Mesenchymal stem cell (in vitro differentiated cells and primary cell): ENCODE results near the gene CAMK2D. TPM values are rescaled to one million over a fixed set of nuclear protein-coding genes. Genes with fewer than 3 reads are reported as not detected.

Experiments
- DNase-seq: peaks from one replicate; pipeline ENCODE4 v3.0.0-alpha.2; 2013
- H2AFZ ChIP-seq: one replicate; pipeline ENCODE4 v1.6.1; 2013; ENCODE audit warnings: low read depth, mild to moderate bottlenecking, control low read depth, inconsistent platforms, low read length, moderate library complexity
- H2AK5ac ChIP-seq: 2 replicates; pipeline ENCODE4 v1.6.1; 2013; ENCODE audit warnings: low read length, moderate library complexity, mild to moderate bottlenecking, inconsistent platforms; ENCODE audit not compliant: severe bottlenecking
- H2BK120ac ChIP-seq: one replicate; pipeline ENCODE4 v1.6.1; 2013; ENCODE audit warnings: low read depth, mild to moderate bottlenecking, inconsistent platforms, low read length, moderate library complexity
- H2BK12ac ChIP-seq, 2 experiments: one replicate each; pipeline ENCODE4 v1.6.1; 2013; ENCODE audit warnings: inconsistent platforms in 2 of 2, low read length in 2 of 2, mild to moderate bottlenecking in 2 of 2, moderate library complexity in 2 of 2, control low read depth in 1 of 2
- H2BK15ac ChIP-seq: one replicate; pipeline ENCODE4 v1.6.1; 2013; ENCODE audit warnings: mild to moderate bottlenecking, low read depth, inconsistent platforms; ENCODE audit not compliant: poor library complexity, severe bottlenecking
- H2BK5ac ChIP-seq: 2 replicates; pipeline ENCODE4 v1.6.1; 2013; ENCODE audit warnings: low read depth, mild to moderate bottlenecking, low read length, control low read depth, inconsistent platforms; ENCODE audit not compliant: poor library complexity, severe bottlenecking
- H3K14ac ChIP-seq, 2 experiments: one replicate each; pipeline ENCODE4 v1.6.1; 2013; ENCODE audit warnings: inconsistent platforms in 2 of 2, low read length in 2 of 2, control low read depth in 1 of 2, mild to moderate bottlenecking in 1 of 2, moderate library complexity in 1 of 2
- H3K18ac ChIP-seq, 2 experiments: one replicate each; pipeline ENCODE4 v1.6.1; 2013; ENCODE audit warnings: inconsistent platforms in 2 of 2, low read length in 2 of 2, control low read depth in 1 of 2, low read depth in 1 of 2, mild to moderate bottlenecking in 1 of 2
- H3K23ac ChIP-seq, 2 experiments: one replicate each; pipeline ENCODE4 v1.6.1; 2013; ENCODE audit warnings: inconsistent platforms in 2 of 2, low read length in 2 of 2, mild to moderate bottlenecking in 2 of 2, moderate library complexity in 2 of 2, control low read depth in 1 of 2
- H3K27ac ChIP-seq: 2 replicates; pipeline ENCODE4 v1.5.1; 2013; ENCODE audit warnings: mild to moderate bottlenecking, moderate library complexity, low read length, control low read depth, inconsistent platforms; ENCODE audit not compliant: poor library complexity, severe bottlenecking
- H3K27me3 ChIP-seq, 2 experiments: 2 replicates each; pipeline versions ENCODE4 v1.6.1 to v1.7.0; 2013; ENCODE audit warnings: low read length in 2 of 2, mild to moderate bottlenecking in 2 of 2, moderate library complexity in 2 of 2, control low read depth in 1 of 2, inconsistent platforms in 1 of 2; ENCODE audit not compliant: control insufficient read depth in 1 of 2, insufficient read depth in 1 of 2
- H3K36me3 ChIP-seq, 2 experiments: 2 replicates each; pipeline versions ENCODE4 v1.6.1 to v1.7.0; 2013; ENCODE audit warnings: low read length in 2 of 2, control low read depth in 1 of 2, inconsistent platforms in 1 of 2, low read depth in 1 of 2, mild to moderate bottlenecking in 1 of 2; ENCODE audit not compliant: insufficient read depth in 2 of 2, control insufficient read depth in 1 of 2
- H3K4ac ChIP-seq, 2 experiments: one replicate each; pipeline ENCODE4 v1.6.1; 2013; ENCODE audit warnings: inconsistent platforms in 2 of 2, low read length in 2 of 2, mild to moderate bottlenecking in 2 of 2, moderate library complexity in 2 of 2, control low read depth in 1 of 2, low read depth in 1 of 2
- H3K4me1 ChIP-seq: 2 replicates; pipeline ENCODE4 v1.6.1; 2013; ENCODE audit warnings: low read depth, low read length, control low read depth; ENCODE audit not compliant: control insufficient read depth, insufficient read depth
- H3K4me2 ChIP-seq: 2 replicates; pipeline ENCODE4 v1.6.1; 2013; ENCODE audit warnings: low read length, mild to moderate bottlenecking, inconsistent platforms; ENCODE audit not compliant: poor library complexity, severe bottlenecking
- H3K4me3 ChIP-seq, 2 experiments: 2 replicates each; pipeline versions ENCODE4 v1.5.1 to v1.7.0; 2013; ENCODE audit warnings: low read length in 2 of 2, mild to moderate bottlenecking in 2 of 2, control low read depth in 1 of 2, low read depth in 1 of 2; ENCODE audit not compliant: insufficient read depth in 1 of 2
- H3K79me1 ChIP-seq: replicated peaks from 2 replicates; pipeline ENCODE4 v1.6.1; 2013; ENCODE audit warnings: mild to moderate bottlenecking, control low read depth, low read length, inconsistent platforms; ENCODE audit not compliant: poor library complexity, severe bottlenecking
- H3K9ac ChIP-seq: 2 replicates; pipeline ENCODE4 v1.7.0; 2013; ENCODE audit warnings: mild to moderate bottlenecking, low read length, moderate library complexity
- H3K9me3 ChIP-seq: 2 replicates; pipeline ENCODE4 v1.7.0; 2013; ENCODE audit warnings: mild to moderate bottlenecking, low read length; ENCODE audit not compliant: control insufficient read depth
- H4K8ac ChIP-seq: one replicate; pipeline ENCODE4 v1.6.1; 2013; ENCODE audit warnings: inconsistent platforms, mild to moderate bottlenecking, low read length, moderate library complexity
- H4K91ac ChIP-seq: one replicate; pipeline ENCODE4 v1.6.1; 2013; ENCODE audit warnings: mild to moderate bottlenecking, low read length, inconsistent platforms
- WGBS: methylation state at CpG from one replicate; pipeline ENCODE4 v1.1.7; 2013; ENCODE audit warnings: mixed read lengths; 5-methylcytosine and 5-hydroxymethylcytosine counted together
- polyA plus RNA-seq, 2 experiments: library from polyadenylated mRNA; stranded (reverse); fragments of 200-250 nt; gene quantifications; one replicate each; pipeline ENCODE4 v1.2.3, GENCODE V29; 2013

Gene CAMK2D
- 35.2 TPM for polyA plus RNA-seq (2013, experiment 1 of 2)
- polyA plus RNA-seq (2013, experiment 2 of 2): 37.4 TPM

GRCh38 chr4:113761620-113762185 lies at the start of gene CAMK2D:
Gene CAMK2D, minus strand, starts transcription at chr4:113761738. Its CDS starts 670 bp downstream, at chr4:113761068.
- peak within 1 kb of the TSS in 1 of 2 experiments; percentile 96 for H3K23ac ChIP-seq
- no peaks in the 10 kb centered on the region for H3K9me3 ChIP-seq
- H3K4me2 ChIP-seq: peak within 1 kb of the TSS; percentile 76
- H2AK5ac ChIP-seq: peak within 1 kb of the TSS; percentile 35
- peaks cover 0 to 22% of the 10 kb centered on the region in 2 experiments for H3K36me3 ChIP-seq
- peak; percentile 86 for DNase-seq
- WGBS: under 1% methylated on average over 11 of the region's 50 CpGs
- H3K14ac ChIP-seq: peak within 1 kb of the TSS; percentile 0 to 96
- peak within 1 kb of the TSS; percentile 96 for H3K9ac ChIP-seq
- H3K79me1 ChIP-seq: no peaks in the 10 kb centered on the region
- H2AFZ ChIP-seq: peak within 1 kb of the TSS; percentile 83
- no peaks in the 10 kb centered on the region for H3K4me1 ChIP-seq
- H3K27ac ChIP-seq: peak within 1 kb of the TSS; percentile 98
- H3K18ac ChIP-seq: peak within 1 kb of the TSS; percentile 86 to 99
- H2BK120ac ChIP-seq: peak within 1 kb of the TSS; percentile 77
- peak within 1 kb of the TSS; percentile 87 to 94 for H3K4ac ChIP-seq
- peak within 1 kb of the TSS; percentile 75 to 82 for H2BK12ac ChIP-seq
- H4K91ac ChIP-seq: peak within 1 kb of the TSS; percentile 81
- peak within 1 kb of the TSS; percentile 92 for H2BK15ac ChIP-seq
- peak within 1 kb of the TSS; percentile 89 for H2BK5ac ChIP-seq
- H4K8ac ChIP-seq: peak within 1 kb of the TSS; percentile 92
- peak within 1 kb of the TSS; percentile 89 to 90 for H3K4me3 ChIP-seq
- no peaks in the 10 kb centered on the region for H3K27me3 ChIP-seq

GRCh38 chr4:113810906-113811305 lies 49.4 kb upstream of the CAMK2D start:
- Histone ChIP-seq H3K4me2 (no peak overlapping the region), H2BK15ac (no peak overlapping the region), H3K4me3 (no peak overlapping the region), H3K18ac (no peak overlapping the region), H3K79me1 (no peaks in the 10 kb centered on the region), H2AFZ (no peak overlapping the region), H3K14ac (no peak overlapping the region), H2BK5ac (no peak overlapping the region), H2BK12ac (no peak overlapping the region), H2BK120ac (no peak overlapping the region), H3K4me1 (no peaks in the 10 kb centered on the region), H3K4ac (no peak overlapping the region), H3K27me3 (no peaks in the 10 kb centered on the region), H4K8ac (no peak overlapping the region), H4K91ac (no peak overlapping the region), H3K27ac (no peak overlapping the region), H3K23ac (no peak overlapping the region), H3K36me3 (no peaks in the 10 kb centered on the region), H3K9me3 (no peaks in the 10 kb centered on the region), H3K9ac (peak overlapping the region; percentile 17), H2AK5ac (no peak overlapping the region)
- DNase-seq: peak; percentile 29
- no CpG with 5 or more reads among the region's 2 CpGs for WGBS

GRCh38 chr4:113809311-113809710 lies 47.8 kb upstream of the CAMK2D start:
- Histone ChIP-seq H3K9me3 (no peaks in the 10 kb centered on the region), H3K4me2 (no peak overlapping the region), H3K9ac (no peak overlapping the region), H3K4ac (no peak overlapping the region), H3K4me1 (no peaks in the 10 kb centered on the region), H3K27ac (no peak overlapping the region), H3K14ac (no peak overlapping the region), H4K91ac (no peak overlapping the region), H3K18ac (no peak overlapping the region), H2BK15ac (no peak overlapping the region), H3K27me3 (no peaks in the 10 kb centered on the region), H2AFZ (no peak overlapping the region), H3K36me3 (no peaks in the 10 kb centered on the region), H2BK120ac (no peak overlapping the region), H2AK5ac (no peak overlapping the region), H3K23ac (no peak overlapping the region), H2BK12ac (no peak overlapping the region), H2BK5ac (no peak overlapping the region), H3K79me1 (no peaks in the 10 kb centered on the region), H3K4me3 (no peak overlapping the region), H4K8ac (no peak overlapping the region)
- 94% methylated on average over 4 of the region's 5 CpGs for WGBS
- DNase-seq: peak; percentile 19

- no peak overlapping the region for H3K14ac ChIP-seq
These were observed 45.3 kb upstream of the CAMK2D start for GRCh38 chr4:113806850-113807249.

More at GRCh38 chr4:113806850-113807249, 45.3 kb upstream of the CAMK2D start:
- H3K4ac ChIP-seq: no peak overlapping the region
- H3K9ac ChIP-seq: no peak overlapping the region
- no peak overlapping the region for H2BK12ac ChIP-seq
- no peak overlapping the region for H3K18ac ChIP-seq
- no peak overlapping the region for H3K27ac ChIP-seq
- H3K4me2 ChIP-seq: no peak overlapping the region
- H2AK5ac ChIP-seq: no peak overlapping the region
- H4K8ac ChIP-seq: no peak overlapping the region
- H3K4me3 ChIP-seq: no peak overlapping the region
- H3K79me1 ChIP-seq: no peaks in the 10 kb centered on the region
- no peaks in the 10 kb centered on the region for H3K27me3 ChIP-seq
- no peak overlapping the region for H2BK15ac ChIP-seq
- no peak overlapping the region for H3K23ac ChIP-seq
- no peaks in the 10 kb centered on the region for H3K4me1 ChIP-seq
- H2BK120ac ChIP-seq: no peak overlapping the region
- peaks cover 4% of the 10 kb centered on the region for H3K9me3 ChIP-seq
- no peak overlapping the region for H2AFZ ChIP-seq
- no peak overlapping the region for H4K91ac ChIP-seq
- no peaks in the 10 kb centered on the region for H3K36me3 ChIP-seq
- H2BK5ac ChIP-seq: no peak overlapping the region
- no peak for DNase-seq
